Prostate gland (tissue), 2 donors: ENCODE results near the gene TRIO. TPM values are rescaled to one million over a fixed set of nuclear protein-coding genes. Genes with fewer than 3 reads are reported as not detected.

Experiments used
- DNase-seq: peaks from one replicate; pipeline ENCODE4 v3.0.0-alpha.2; 2019; ENCODE audit warnings: low spot score
- H3K27ac ChIP-seq, 2 donors: fragments of 200-600 bp; sonication (generic); 2 replicates each; pipeline ENCODE4 v1.5.1; 2017 to 2019
- H3K27me3 ChIP-seq: fragments of 200-600 bp; sonication (generic); replicated peaks from 2 replicates; pipeline ENCODE4 v1.5.1; 2019; ENCODE audit not compliant: insufficient read depth
- H3K36me3 ChIP-seq, 2 donors: fragments of 200-600 bp; sonication (generic); 1 replicate in 1 of 2; 2 replicates in 1 of 2; pipeline versions ENCODE4 v1.5.1 to v1.8.1; 2017 to 2019
- H3K4me1 ChIP-seq: fragments of 200-600 bp; sonication (generic); replicated peaks from 2 replicates; pipeline ENCODE4 v1.5.1; 2019
- H3K4me3 ChIP-seq, 2 donors: fragments of 200-600 bp; sonication (generic); 2 replicates each; pipeline ENCODE4 v1.5.1; 2017 to 2019
- H3K9me3 ChIP-seq: fragments of 200-600 bp; sonication (generic); 2 replicates; pipeline ENCODE4 v1.5.1; 2017
- CTCF ChIP-seq, 4 experiments: fragments of 200-600 bp in 2 of 4; fragments of 450-650 bp in 2 of 4; sonication (generic) in 2 of 4; IDR thresholded peaks; 1 replicate in 3 of 4; 2 replicates in 1 of 4; pipeline ENCODE4 v1.5.1; 2016 to 2019; ENCODE audit warnings: antibody characterized with exemption in 4 of 4, mild to moderate bottlenecking in 2 of 4, moderate library complexity in 2 of 4
- POLR2A ChIP-seq: fragments of 450-650 bp; IDR thresholded peaks from one replicate; pipeline ENCODE4 v1.6.1; 2016; ENCODE audit warnings: antibody characterized with exemption, mild to moderate bottlenecking
- POLR2AphosphoS5 ChIP-seq: sonication (generic); formaldehyde crosslinking; IDR thresholded peaks from one replicate; pipeline ENCODE4 v1.6.1; 2017; ENCODE audit warnings: antibody characterized with exemption
- WGBS: methylation state at CpG from one replicate; pipeline ENCODE4 v1.1.5; 2018; 5-methylcytosine and 5-hydroxymethylcytosine counted together
- intact Hi-C: fragments of 100-400 bp; cut with DNase I; formaldehyde crosslinking; loops from one replicate; pipeline ENCODE4 v1.14.2; 2022
- total RNA-seq, 2 donors: library from RNA; depleted of rRNA; stranded (reverse); fragments of >200 nt; gene quantifications; one replicate each; pipeline ENCODE4 v1.1.0, GENCODE V29; 2016

Gene TRIO
- total RNA-seq, 2 donors from 2014 or later, result 90.3 to 197 TPM

GRCh38 chr5:14158890-14159666, 15.9 kb downstream of the TRIO start:
- Histone ChIP-seq H3K27me3 (no peaks in the 10 kb centered on the region), H3K36me3 (no peaks in the 10 kb centered on the region), H3K4me1 (peaks cover 3% of the 10 kb centered on the region), H3K27ac (no peak overlapping the region), H3K9me3 (no peaks in the 10 kb centered on the region), H3K4me3 (no peak overlapping the region)
- intact Hi-C loops, result no loop called here
- TF ChIP-seq POLR2AphosphoS5 (no peak), POLR2A (no peak), CTCF (IDR thresholded peaks at IDR 0.05) (no peak)
- 92% methylated on average over 11 of the region's 11 CpGs for WGBS
- DNase-seq, result no peak

- intact Hi-C loops, result no loop called here
- Histone ChIP-seq H3K36me3 (no peaks in the 10 kb centered on the region), H3K4me3 (no peak overlapping the region), H3K4me1 (no peaks in the 10 kb centered on the region), H3K9me3 (no peaks in the 10 kb centered on the region), H3K27ac (no peak overlapping the region), H3K27me3 (no peaks in the 10 kb centered on the region)
- 80% methylated on average over 7 of the region's 7 CpGs for WGBS
- no peak for TF ChIP-seq CTCF (IDR thresholded peaks at IDR 0.05)
- no peak for TF ChIP-seq POLR2AphosphoS5
- TF ChIP-seq POLR2A, result no peak
- no peak for DNase-seq
Observed at GRCh38 chr5:14161825-14162556, 18.8 kb downstream of the TRIO start.

- no peak overlapping the region for H3K4me3 ChIP-seq
- no peaks in the 10 kb centered on the region for H3K4me1 ChIP-seq
- H3K27me3 ChIP-seq, result no peaks in the 10 kb centered on the region
- H3K9me3 ChIP-seq, result no peaks in the 10 kb centered on the region
- intact Hi-C loops, result no loop called here
- no peak for DNase-seq
- H3K27ac ChIP-seq, result no peak overlapping the region
- WGBS, result 81% methylated on average over 7 of the region's 7 CpGs
- TF ChIP-seq CTCF (IDR thresholded peaks at IDR 0.05) (no peak), POLR2AphosphoS5 (no peak), POLR2A (no peak)
- H3K36me3 ChIP-seq, result no peaks in the 10 kb centered on the region
Observed at GRCh38 chr5:14164164-14165163, 21.3 kb downstream of the TRIO start.

GRCh38 chr5:14165375-14166106, 22.4 kb downstream of the TRIO start:
- no peaks in the 10 kb centered on the region for H3K36me3 ChIP-seq
- no peaks in the 10 kb centered on the region for H3K27me3 ChIP-seq
- intact Hi-C loops, result no loop called here
- no peak for TF ChIP-seq CTCF (IDR thresholded peaks at IDR 0.05)
- TF ChIP-seq POLR2AphosphoS5, result no peak
- TF ChIP-seq POLR2A, result no peak
- H3K9me3 ChIP-seq, result no peaks in the 10 kb centered on the region
- H3K4me1 ChIP-seq, result no peaks in the 10 kb centered on the region
- WGBS, result 93% methylated on average over 9 of the region's 9 CpGs
- no peak for DNase-seq
- no peak overlapping the region for H3K27ac ChIP-seq
- H3K4me3 ChIP-seq, result no peak overlapping the region
